K562 (cell line): ENCODE measurements around the gene KCNG4. TPM values are rescaled to one million over a fixed set of nuclear protein-coding genes. Genes with fewer than 3 reads are reported as not detected.

Experiments used
- ARID3A ChIP-seq: IDR thresholded peaks from 2 replicates; pipeline ENCODE4 v1.6.1; 2012; ENCODE audit warnings: low read depth, low read length, improper control_type of control experiment, borderline replicate concordance
- ARID4B ChIP-seq: sonication (generic); formaldehyde crosslinking; IDR thresholded peaks from 2 replicates; pipeline ENCODE4 v1.8.0; 2022; ENCODE audit warnings: mild to moderate bottlenecking, missing genetic modification reagents
- ATF1 ChIP-seq, 2 experiments: fragments of 450-650 bp in 1 of 2; IDR thresholded peaks; 2 replicates each; pipeline ENCODE4 v1.6.1; 2016; ENCODE audit warnings: missing compliant biosample characterization in 1 of 2, missing genetic modification characterization in 1 of 2
- BCL6 ChIP-seq: fragments of 250-450 bp; sonication (Bioruptor Pico); IDR thresholded peaks from 2 replicates; pipeline ENCODE4 v1.4.0; 2020
- CBX3 ChIP-seq, 2 experiments: IDR thresholded peaks; 1 replicate in 1 of 2; 2 replicates in 1 of 2; pipeline ENCODE4 v1.6.1; 2012; ENCODE audit warnings: inconsistent platforms in 2 of 2, low read length in 2 of 2, borderline replicate concordance in 1 of 2, control low read depth in 1 of 2
- CGGBP1 ChIP-seq: fragments of 250-450 bp; sonication (Bioruptor Pico); IDR thresholded peaks from 2 replicates; pipeline ENCODE4 v1.9.0; 2021; ENCODE audit warnings: mild to moderate bottlenecking
- CTCF ChIP-seq, 3 experiments: IDR thresholded peaks in 2 of 3; conservative IDR thresholded peaks in 1 of 3; 2 replicates each; pipeline ENCODE4 v1.5.1; 2011 to 2012; ENCODE audit warnings: low read length in 3 of 3, mild to moderate bottlenecking in 3 of 3, control low read depth in 2 of 3, improper control_type of control experiment in 1 of 3, inconsistent platforms in 1 of 3, low read depth in 1 of 3, mixed read lengths in 1 of 3, moderate library complexity in 1 of 3; ENCODE audit not compliant: insufficient read depth in 2 of 3
- HNRNPUL1 ChIP-seq: fragments of 200-400 bp; formaldehyde crosslinking; IDR thresholded peaks from 2 replicates; pipeline ENCODE4 v1.6.1; 2017; ENCODE audit warnings: low read length
- KAT8 ChIP-seq: fragments of 450-650 bp; IDR thresholded peaks from 2 replicates; pipeline ENCODE4 v1.6.1; 2016; ENCODE audit warnings: low read depth, mild to moderate bottlenecking
- KDM2B ChIP-seq: fragments of 250-450 bp; sonication (Bioruptor Pico); IDR thresholded peaks from 2 replicates; pipeline ENCODE4 v1.8.0; 2021; ENCODE audit warnings: mild to moderate bottlenecking, moderate library complexity
- MTA2 ChIP-seq: fragments of 450-650 bp; IDR thresholded peaks from 2 replicates; pipeline ENCODE4 v1.6.1; 2016; ENCODE audit warnings: low read depth
- MXI1 ChIP-seq: IDR thresholded peaks from 2 replicates; pipeline ENCODE4 v1.6.1; 2011; ENCODE audit warnings: low read depth, mild to moderate bottlenecking, improper control_type of control experiment, low read length
- PHF21A ChIP-seq: fragments of 450-650 bp; IDR thresholded peaks from 2 replicates; pipeline ENCODE4 v1.6.1; 2017; ENCODE audit warnings: low read depth, borderline replicate concordance
- SNAPC5 ChIP-seq: fragments of 250-450 bp; sonication (Bioruptor Pico); IDR thresholded peaks from 2 replicates; pipeline ENCODE4 v1.8.0; 2021; ENCODE audit warnings: moderate library complexity, mild to moderate bottlenecking, inconsistent platforms
- ZNF224 ChIP-seq: sonication (generic); formaldehyde crosslinking; IDR thresholded peaks from 2 replicates; pipeline ENCODE4 v1.8.0; 2022; ENCODE audit warnings: mild to moderate bottlenecking, missing genetic modification reagents
- ZNF507 ChIP-seq: conservative IDR thresholded peaks from 2 replicates; pipeline ENCODE4 v1.6.1; 2017; ENCODE audit warnings: missing genetic modification characterization, missing compliant biosample characterization
- polyA plus RNA-seq, 8 experiments: library from polyadenylated mRNA; depleted of rRNA in 4 of 8; stranded (reverse) in 5 of 8; unstranded in 3 of 8; fragments of >200 nt; fragmentation: Nextera tagmentation in 2 of 8; fragmentation: Illumina TruSeq in 1 of 8; extraction: Ambion mirVana in 2 of 8; extraction: Trizol in 1 of 8; gene quantifications; 2 replicates each; pipeline versions ENCODE4 v1.2.1 to v1.2.3, GENCODE V29; 2011 to 2014; ENCODE audit warnings: inconsistent platforms in 1 of 8, missing spikeins in 1 of 8
- total RNA-seq, 7 experiments: library from RNA; depleted of rRNA in 6 of 7; stranded (reverse); fragments of >200 nt in 6 of 7; fragmentation: Illumina TruSeq in 2 of 7; extraction: Trizol in 2 of 7; gene quantifications; 2 replicates each; pipeline versions ENCODE4 v1.2.1 to v1.2.3, GENCODE V29; 2011 to 2021; ENCODE audit warnings: low replicate concordance in 1 of 7

KCNG4 gene
- total and polyA plus RNA-seq, 9 of the 15 experiments (the other 6 are each of a cell fraction or from before 2014, with no cell fraction given), result not detected

GRCh38 chr16:84175350-84176081 is 64.3 kb downstream of the KCNG4 start (continued):
- TF ChIP-seq ARID3A (no peak), KDM2B (CRISPR knock-in tag) (no peak), BCL6 (CRISPR knock-in tag) (no peak), HNRNPUL1 (no peak), CBX3 (IDR thresholded peaks at IDR 0.05; ENCODE audit: borderline replicate concordance in 1 of 2, low read length in 2 of 2) (no peak), CTCF (IDR thresholded peaks at IDR 0.05 in 2 of 3, conservative IDR thresholded peaks at IDR 0.05 in 1 of 3; ENCODE audit: insufficient read depth in 2 of 3, low read depth in 1 of 3, low read length in 3 of 3) (peak; percentile 80 to 92 (median 90)), CGGBP1 (CRISPR knock-in tag) (no peak), KAT8 (no peak), SNAPC5 (no peak), MXI1 (0 out of 2 replicates have a peak, but pooled peaks have one; percentile 21), MTA2 (no peak), ARID4B (no peak), ZNF507 (tag) (no peak), ZNF224 (CRISPR knock-in tag) (no peak), PHF21A (no peak), ATF1 (CRISPR knock-in tag; IDR thresholded peaks at IDR 0.05) (no peak), ATF1 (tag; IDR thresholded peaks at IDR 0.05) (peak; percentile 78)
